Stimulated activated CD4-positive, alpha-beta T cell treated with anti-CD3 and anti-CD28 coated beads, Interleukin-12 subunit alpha, Interleukin-12 subunit beta, amount 100 ng/mL, for 48 hours (primary cell): ENCODE results near the gene ARRDC1.
A peak's percentile ranks its signal among the peaks of the same experiment; 100 is the strongest.
"Not testable (repeated sequence)": the region's sequence is repeated elsewhere in the genome, so short reads cannot be mapped to it uniquely, and the experiment has no call there.

Experiments used
- DNase-seq, 3 donors: peaks; one replicate each; pipeline ENCODE4 v3.0.0-alpha.2; 2020; ENCODE audit warnings: low read depth in 2 of 3, low spot score in 1 of 3

Gene ARRDC1, protein sequence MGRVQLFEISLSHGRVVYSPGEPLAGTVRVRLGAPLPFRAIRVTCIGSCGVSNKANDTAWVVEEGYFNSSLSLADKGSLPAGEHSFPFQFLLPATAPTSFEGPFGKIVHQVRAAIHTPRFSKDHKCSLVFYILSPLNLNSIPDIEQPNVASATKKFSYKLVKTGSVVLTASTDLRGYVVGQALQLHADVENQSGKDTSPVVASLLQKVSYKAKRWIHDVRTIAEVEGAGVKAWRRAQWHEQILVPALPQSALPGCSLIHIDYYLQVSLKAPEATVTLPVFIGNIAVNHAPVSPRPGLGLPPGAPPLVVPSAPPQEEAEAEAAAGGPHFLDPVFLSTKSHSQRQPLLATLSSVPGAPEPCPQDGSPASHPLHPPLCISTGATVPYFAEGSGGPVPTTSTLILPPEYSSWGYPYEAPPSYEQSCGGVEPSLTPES

DNA sequence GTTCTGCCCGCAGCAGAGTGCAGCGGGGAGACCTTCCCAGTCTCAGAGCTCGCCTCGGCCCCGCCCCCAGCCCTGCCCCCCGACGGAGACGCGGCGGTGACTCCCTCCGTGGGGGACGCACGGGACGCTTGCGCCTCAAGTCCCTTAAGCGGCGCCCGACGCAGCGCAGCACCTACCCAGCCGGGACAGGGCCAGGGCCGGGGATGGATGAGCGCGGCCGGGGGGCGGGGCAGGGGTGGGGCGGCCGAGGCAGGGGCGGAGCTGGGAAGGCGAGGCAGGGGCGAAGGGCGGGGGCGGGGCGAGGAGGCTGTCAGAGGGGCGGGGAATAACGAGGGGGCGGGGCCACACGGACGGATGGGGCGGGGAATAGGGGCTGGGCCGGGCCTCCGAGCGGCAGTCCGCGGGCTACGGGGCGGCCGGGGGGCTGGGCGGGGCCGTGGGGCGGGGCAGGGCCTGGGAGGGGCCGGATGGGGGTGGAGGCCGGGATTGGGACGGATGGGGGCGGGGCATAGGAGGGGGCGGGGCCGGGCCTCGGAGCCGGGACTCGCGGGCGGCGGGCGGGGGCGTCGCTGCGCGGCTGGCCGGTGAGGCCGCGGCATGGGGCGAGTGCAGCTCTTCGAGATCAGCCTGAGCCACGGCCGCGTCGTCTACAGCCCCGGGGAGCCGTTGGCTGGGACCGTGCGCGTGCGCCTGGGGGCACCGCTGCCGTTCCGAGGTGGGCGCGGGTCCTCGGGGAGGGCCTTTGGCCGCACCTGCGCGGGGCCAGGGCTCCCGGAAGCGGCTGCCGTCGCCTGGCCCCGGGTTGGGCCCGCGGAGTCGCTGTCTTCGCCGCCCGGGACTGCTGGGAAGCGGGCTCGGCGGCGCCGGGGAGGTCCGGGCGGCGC is at the start of gene ARRDC1:
TSS of gene ARRDC1 (plus strand) at position 566 of the 884 bp plus-strand sequence. CDS start at position 598, 32 bp downstream.
- peak; percentile 86 to 87 (median 86) for DNase-seq

DNA sequence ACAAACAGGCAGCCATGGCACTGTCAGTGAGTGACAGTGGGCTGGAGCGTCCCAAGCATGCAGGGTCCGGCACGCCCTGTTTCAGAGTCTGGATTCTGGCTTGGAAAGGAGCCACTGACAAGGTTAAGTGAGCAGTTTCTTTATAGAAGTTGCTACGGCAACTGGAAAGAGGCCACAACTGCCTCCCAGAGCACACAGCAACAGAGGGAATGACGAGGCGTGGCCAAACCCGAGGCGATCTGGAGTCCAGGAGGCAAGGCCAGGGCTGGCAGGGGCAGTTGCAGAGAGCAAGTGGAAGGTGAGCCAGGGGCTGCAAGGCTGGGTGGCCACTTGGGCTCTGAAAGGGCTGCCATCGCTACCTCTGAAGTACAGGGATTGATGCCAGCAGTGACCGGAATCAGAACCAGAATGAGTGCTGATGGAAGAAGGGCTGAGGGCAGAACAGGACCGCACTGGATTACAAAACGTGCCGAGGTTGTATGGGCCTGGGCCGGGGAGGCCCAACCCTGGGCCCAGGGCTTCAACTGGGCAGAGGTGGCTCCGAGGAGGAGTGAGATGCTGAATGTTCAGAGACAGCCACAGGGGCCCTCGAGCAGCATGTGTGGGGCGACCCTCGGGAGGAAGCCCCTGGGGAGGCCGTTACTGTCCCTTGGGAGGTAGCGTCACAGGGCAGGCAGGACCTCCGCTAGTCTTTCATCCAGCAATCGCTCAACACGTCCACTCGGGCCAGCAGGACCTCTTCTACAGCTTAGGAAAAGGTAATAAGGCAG is 49.2 kb upstream of the ARRDC1 start:
- no peak for DNase-seq

DNA sequence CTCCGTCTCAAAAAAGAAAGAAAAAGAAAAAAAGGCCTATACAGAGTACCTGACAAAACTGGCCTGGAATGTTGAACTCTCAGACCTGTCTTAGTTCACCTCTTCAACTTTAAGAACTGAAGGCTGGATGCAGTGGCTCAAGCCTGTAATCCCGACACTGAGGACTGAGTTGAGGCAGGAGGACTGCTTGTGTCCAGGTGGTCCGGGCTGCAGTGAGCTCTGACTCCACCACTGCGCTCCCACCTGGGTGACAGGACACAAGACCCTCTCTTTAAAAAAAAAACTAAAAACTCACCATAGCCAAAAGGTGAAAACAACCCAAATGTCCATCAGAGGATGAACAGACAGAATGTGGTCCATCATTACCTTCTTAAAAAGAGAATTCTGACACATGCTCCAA is 47.4 kb upstream of the ARRDC1 start:
- no peak for DNase-seq

DNA sequence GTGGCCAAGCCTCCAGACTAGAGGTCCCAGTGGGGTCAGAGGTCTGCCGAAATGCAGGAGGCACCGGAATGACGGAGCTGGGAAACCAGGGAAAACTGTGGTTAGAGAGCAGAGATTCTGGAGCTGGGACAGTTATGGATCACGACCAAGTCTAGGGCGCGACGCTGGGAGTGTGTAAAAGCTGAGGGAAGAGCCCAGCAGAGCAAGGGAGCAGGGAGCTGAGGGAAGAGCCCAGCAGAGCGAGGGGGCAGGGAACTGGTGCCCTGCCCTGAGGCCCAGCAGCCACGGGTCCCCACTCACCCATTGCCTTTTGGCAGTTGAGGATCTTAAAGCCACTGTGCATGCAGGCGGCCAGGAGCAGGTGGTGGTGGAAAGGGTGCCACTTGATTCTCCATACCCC is 41.4 kb upstream of the ARRDC1 start:
- no peak for DNase-seq

DNA sequence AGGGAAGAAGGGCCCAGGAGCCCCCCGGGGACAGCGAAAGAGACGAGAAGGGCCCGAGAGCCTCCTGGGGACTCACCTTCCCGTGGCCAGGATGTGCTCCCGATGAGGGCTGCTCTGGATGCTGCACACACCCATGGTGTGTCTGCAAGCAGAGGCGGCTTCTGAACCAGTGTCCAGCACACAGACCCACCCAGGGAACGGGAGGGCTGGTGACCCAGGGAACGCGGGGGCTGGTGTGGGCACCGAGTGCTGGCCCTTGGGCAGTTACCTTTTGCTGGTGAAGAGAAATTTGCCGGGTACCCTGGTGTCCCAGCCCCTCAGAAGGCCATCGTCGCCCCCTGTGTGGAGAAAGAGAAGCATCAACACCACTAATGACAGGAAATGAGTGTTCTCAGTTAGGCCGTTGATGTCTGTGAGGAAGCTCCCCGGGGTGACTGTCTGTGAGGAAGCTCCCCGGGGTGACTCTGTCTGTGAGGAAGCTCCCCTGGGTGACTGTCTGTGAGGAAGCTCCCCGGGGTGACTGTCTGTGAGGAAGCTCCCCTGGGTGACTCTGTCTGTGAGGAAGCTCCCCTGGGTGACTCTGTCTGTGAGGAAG is 40.6 kb upstream of the ARRDC1 start:
- DNase-seq = no peak

DNA sequence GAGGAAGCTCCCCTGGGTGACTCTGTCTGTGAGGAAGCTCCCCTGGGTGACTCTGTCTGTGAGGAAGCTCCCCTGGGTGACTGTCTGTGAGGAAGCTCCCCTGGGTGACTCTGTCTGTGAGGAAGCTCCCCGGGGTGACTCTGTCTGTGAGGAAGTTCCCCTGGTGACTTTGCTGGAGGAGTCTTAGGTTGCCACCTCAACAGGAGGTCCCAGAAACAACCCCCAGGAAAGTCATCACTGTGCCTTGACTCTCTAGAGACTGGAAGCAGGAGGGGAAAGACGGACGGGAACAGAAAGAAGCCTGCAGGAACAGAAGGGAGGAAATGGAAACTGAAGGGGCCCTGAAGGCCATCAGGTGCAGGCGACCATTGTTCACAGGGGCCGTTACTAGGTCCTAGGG is 37.0 kb upstream of the ARRDC1 start:
- DNase-seq = not testable (repeated sequence)

DNA sequence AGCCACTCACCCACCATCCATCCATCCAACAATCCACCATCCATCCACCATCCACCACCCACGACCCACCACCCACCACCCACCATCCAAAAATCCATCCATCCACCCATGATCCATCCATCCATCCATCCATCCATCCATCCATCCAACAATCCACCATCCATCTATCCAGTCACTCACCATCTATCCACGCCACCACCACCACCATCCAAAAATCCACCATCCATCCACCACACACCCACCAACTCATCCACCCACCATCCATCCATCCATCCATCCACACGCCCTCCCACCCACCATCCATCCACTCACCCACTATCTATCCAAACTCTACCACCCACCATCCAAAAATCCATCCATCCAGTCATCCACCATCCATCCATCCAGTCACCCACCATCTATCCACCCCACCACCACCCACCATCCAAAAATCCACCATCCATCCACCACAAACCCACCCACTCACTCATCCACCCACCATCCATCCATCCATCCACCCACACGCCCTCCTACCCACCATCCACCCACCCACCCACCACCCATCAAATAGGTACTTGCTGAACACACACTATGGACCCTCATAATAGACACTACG is 35.8 kb upstream of the ARRDC1 start:
- DNase-seq = no peak

DNA sequence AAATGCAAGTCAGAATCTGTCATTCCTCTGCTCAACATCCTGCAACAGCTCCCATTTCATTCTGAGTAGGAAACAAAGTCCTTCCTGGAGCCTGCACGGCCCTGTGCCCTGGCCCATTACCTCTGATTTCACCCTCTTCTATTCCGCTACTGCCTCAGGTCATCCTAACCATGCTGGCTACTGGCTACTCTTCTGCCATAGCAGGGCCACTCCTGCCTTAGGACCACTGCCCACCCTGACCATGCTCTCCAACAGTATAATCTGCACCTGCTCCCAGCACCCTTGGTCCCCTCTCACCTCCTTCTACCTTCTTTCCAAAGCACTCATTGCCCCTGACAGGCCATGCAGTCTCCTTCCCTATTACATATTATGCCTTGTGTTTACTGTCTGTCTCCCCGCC is 34.9 kb upstream of the ARRDC1 start:
- no peak for DNase-seq

DNA sequence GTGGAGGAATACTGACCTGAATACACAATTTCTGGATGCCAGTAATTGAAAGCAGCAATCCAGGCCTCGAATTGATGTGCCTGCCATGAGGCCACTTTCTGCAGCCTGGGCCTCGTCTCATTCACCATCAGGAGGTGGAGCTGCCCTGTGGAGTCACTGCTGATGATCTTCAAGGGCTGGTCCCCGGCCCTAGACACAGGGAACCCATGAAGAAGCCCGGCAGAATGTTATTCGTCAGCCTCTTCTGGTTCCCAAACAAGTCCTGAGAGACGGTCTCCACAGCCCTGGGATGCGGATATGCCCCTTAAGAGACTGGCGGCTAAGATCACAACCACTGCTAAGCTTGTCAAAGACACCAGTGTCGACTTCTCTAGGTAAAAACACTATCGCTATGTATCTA is 31.3 kb upstream of the ARRDC1 start:
- DNase-seq = no peak

DNA sequence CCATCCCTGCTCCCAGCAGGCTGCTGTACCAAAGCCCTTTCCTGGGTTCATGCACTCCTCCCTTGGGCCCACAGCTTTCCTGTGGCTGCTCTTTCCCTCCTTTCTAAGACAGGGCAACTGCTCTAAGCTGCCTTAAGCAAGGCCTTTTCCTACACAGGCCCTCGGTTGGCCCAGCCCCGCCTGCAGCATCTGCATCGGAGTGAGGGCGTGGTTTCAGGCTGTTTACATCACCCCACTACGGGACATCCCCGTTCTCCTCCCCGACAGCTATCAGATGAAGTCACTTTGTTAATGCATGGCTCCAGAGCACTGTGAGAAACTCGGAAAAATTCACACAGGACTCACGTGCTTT is 30.1 kb upstream of the ARRDC1 start:
- DNase-seq = peak in 1 of 3 donors; percentile 18

DNA sequence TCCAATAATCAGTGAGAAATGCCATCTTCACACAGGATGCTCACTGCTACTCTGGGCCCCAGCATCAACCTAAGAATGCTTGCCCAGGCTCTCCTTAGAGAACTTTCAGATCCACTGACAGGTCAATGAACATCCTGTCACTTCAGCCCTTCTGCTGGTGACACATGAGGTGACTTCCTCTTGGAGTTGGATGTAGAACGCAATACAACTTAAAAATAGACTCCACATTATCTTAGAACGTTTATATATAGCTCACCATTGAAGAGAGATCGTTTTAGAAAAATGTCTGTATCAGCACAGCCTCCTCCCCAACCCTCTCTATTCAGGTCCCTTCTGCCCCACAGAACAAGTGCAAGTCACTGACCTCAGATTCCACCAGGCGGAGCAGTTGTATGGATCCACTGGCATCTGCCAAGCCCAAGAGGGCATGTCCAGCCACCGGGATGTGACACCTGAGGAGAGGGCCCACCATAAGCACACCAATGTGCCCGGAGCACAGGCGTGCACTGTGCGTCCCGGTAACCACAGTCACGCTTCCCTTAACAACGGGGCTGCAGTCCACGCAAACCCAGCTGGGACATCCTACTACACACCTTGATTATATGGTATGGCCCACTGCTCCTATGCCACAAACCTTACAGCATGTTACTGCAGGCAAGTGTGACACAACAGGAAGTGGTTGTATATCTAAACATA is 29.6 kb upstream of the ARRDC1 start:
- DNase-seq = no peak

DNA sequence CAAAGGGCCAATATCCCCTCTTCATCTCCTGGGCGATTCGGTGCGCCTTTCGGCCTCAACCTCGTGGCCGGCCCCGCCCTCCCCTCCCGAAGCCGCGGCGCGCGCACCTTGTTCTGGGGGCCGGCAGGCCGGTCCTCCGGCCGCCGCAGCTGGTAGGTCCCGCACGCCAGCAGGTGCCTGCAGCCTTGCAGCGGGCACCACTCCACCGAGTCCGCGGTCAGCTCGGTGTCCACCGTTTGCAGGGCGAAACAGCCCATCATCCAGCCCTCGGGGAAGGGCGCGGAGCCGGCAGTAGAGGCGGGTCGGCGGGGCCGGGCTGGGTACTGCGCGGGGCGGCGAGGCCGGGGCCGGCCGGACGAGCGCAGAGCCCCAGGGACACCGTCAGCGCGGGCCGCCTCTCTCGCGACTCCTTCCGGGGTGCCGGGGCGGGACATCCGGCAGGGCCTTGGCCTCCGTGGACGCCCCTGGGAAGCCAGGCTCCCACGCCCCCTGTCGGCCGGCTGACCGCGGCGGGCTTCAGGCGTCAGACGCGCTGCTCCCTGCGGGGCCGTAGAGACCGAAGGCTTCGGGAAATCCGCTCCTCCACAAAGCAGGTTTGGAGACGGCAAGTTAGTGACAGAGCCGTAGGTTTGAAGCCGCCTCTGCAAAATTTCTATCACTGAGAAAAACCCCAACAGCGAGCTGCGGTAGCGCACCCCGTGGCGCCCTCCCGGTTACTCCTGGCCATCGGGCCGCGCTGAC is 26.8 kb upstream of the ARRDC1 start, which contains the start of gene DPH7:
TSS of gene DPH7 (minus strand) at position 408 of the 741 bp plus-strand sequence. CDS start at position 260, 148 bp downstream.
- DNase-seq = peak; percentile 91 to 97 (median 95)

DNA sequence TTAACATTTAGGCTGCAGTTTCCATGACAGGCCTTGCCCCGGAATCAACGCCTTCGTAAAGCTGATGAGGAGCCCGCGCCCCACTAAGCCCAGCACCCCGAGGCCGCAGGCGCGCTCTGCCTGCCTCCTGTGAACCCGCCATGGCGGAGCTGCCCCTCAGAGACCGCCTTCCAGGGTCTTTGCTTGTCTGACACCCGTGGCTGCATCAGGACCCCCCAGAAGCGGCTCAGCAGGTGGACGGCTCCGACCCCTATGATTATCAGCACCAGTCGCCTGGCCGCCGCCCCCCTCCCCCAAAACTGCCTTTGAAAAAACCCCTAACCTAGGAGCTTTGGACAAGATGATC is 26.3 kb upstream of the ARRDC1 start:
- no peak for DNase-seq

DNA sequence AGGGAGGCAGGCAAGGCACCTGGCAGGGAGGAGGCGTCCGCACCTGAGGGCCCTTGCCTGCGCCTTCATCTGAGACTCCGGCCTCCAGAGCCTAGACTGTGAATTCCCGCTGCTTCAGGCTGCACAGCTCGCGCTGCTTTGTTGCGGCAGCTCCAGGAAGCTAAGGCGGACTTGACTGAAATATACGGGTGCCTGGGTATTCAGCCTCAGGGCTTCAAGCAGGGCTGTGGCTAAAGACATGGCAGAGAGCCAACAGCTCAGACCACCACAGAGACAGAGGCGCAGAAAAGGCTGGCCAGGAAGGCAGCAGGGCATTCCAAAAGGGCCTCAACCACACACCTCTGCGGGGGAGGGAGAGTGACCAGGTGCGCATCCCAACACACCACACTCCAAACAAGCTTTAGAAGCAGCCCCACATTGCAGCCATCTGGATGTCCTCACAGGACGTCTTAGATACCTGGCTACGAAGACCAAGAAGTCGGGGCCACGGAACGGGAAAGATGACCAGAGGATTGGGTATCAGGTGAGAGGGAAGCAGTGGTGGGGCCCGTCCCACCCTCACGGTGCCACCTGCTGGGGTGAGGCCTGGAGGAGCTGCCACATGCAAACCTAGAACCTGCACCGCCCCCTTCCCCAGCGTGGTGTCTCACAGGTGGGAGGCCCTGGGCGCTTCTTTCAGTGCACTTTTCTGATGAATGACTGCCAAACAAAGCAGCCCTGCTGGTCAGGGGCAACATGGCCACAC is 25.1 kb upstream of the ARRDC1 start:
- no peak for DNase-seq

DNA sequence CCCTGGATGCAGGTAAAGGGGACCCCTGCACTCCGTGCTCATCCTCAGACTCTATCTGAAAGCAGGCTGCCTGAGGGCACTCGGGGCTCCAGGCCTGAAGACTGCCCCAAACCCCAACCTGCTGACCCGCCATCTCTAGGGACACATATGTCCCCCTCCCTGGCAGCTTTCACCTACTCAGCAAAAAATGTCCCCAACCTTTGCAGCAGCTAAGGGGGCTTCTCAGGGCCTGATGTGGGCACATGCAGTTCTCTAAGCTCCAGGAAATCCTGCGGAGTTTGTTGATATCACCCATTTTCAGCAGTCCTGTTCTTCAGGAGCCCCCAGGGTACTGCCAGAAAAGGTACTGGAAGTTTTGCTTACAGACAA is 24.5 kb upstream of the ARRDC1 start:
- no peak for DNase-seq

DNA sequence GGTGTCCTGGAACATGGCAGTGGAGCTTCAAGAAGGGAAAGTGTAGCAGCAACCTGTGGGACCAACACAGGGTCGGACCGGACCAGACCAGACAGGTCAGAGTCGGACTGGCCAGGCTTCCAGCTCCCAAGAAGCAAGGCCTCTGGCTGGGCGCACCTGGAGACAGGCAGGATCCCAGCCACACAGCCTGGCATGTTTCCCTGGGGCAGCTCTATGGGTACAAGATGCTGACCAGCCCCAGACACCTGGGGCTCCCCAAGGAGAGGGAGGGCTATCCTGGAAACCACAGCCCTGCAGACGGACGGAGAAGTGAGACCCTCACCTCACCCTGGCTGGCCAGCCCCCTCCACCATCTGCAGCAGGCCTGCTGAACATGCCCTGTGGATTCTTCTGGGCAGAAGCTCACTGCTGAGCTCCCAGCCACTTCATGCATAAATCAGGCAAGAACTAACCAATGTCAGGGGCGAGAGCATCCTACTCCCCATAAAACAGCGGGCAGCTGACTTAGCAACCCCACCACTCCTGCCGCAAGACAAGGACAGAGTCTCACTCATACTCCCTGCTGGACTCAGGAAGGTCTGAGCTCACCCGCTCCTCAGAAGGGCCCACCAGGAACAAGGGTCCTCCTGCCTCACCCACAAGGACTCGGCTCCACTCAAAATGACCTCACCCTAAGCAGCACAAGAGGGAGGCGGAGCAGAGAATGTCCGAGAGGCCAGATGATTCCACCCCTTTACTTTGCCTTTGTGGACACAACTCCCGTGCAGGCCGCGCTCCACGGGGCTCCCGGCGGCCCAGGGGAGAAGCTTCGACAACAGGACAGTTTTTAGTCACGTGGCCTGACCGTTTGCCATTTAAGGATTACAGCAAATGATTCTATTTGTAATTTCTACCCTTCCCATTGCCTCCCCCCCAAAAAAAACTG is 23.9 kb upstream of the ARRDC1 start:
- no peak for DNase-seq

DNA sequence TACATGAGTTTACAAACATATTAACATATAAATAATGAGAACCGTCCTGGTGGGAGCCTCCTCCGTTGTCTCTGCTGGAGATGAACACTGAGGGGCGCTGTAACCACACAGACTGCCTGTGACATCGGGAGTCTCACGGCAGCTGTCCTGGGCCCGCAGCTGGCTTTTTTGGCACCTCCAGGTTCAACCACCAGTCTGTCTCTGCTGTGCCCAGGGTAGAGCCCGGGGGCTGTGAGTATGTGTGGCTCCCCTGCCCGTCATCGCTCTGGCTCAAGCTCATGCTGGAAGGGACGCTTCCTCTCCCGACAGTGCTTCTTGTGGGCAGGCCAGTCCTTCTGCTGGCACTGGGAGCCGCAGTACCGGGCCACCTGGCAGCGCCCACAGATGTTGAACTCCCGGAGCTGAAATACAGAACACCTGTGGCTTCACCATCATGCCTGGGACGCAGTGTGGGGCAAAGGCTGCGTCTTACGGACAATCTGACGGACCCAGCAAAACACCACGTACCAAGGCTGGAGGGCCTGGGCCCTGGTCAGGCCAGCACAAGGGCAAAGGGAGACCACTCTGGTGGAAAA is 23.1 kb upstream of the ARRDC1 start:
- no peak for DNase-seq
